Common myeloid progenitor, CD34-positive (primary cell): ENCODE measurements around the gene CCDC97.
"Not testable (repeated sequence)": the region's sequence is repeated elsewhere in the genome, so short reads cannot be mapped to it uniquely, and the experiment has no call there.

Experiments
- CTCF ChIA-PET: fragments of 350-600 bp; sonication (Branson Sonifier 250); formaldehyde crosslinking; loops from one replicate; lab custom pipeline; 2021; ENCODE audit warnings: antibody characterized with exemption; lab: Charles Lee
- POLR2A ChIA-PET: fragments of 350-600 bp; sonication (Branson Sonifier 250); formaldehyde crosslinking; loops from one replicate; lab custom pipeline; 2021; ENCODE audit warnings: antibody characterized with exemption; lab: Charles Lee
- DNase-seq, 3 donors: peaks; one replicate each; pipeline versions ENCODE4 v3.0.0 to v3.0.0-alpha.2; 2013
- H3K27ac ChIP-seq, 2 experiments: 1 replicate in 1 of 2; 2 replicates in 1 of 2; pipeline ENCODE4 v1.7.0; 2013; ENCODE audit warnings: inconsistent platforms in 2 of 2, low read length in 2 of 2, mild to moderate bottlenecking in 2 of 2, low read depth in 1 of 2, moderate library complexity in 1 of 2; ENCODE audit not compliant: severe bottlenecking in 2 of 2, insufficient read depth in 1 of 2, poor library complexity in 1 of 2
- H3K27me3 ChIP-seq, 5 experiments: replicated peaks in 2 of 5; 1 replicate in 3 of 5; 2 replicates in 2 of 5; pipeline versions ENCODE4 v1.6.1 to v1.7.0; 2013; ENCODE audit warnings: low read length in 4 of 5, mild to moderate bottlenecking in 2 of 5, moderate library complexity in 2 of 5, inconsistent platforms in 1 of 5; ENCODE audit not compliant: insufficient read depth in 5 of 5, control insufficient read depth in 4 of 5
- H3K36me3 ChIP-seq, 4 experiments: 1 replicate in 2 of 4; 2 replicates in 2 of 4; pipeline versions ENCODE4 v1.6.1 to v1.7.0; 2013; ENCODE audit warnings: low read length in 3 of 4, control low read depth in 1 of 4, mild to moderate bottlenecking in 1 of 4; ENCODE audit not compliant: control insufficient read depth in 4 of 4, insufficient read depth in 4 of 4
- H3K4me1 ChIP-seq, 4 experiments: 1 replicate in 3 of 4; 2 replicates in 1 of 4; pipeline versions ENCODE4 v1.6.1 to v1.7.1; 2013; ENCODE audit warnings: low read length in 3 of 4, mild to moderate bottlenecking in 3 of 4, control low read depth in 1 of 4, inconsistent platforms in 1 of 4, moderate library complexity in 1 of 4; ENCODE audit not compliant: control insufficient read depth in 4 of 4, insufficient read depth in 4 of 4; ENCODE audit errors: control extremely low read depth in 1 of 4
- H3K4me3 ChIP-seq, 7 experiments: 1 replicate in 4 of 7; 2 replicates in 3 of 7; pipeline versions ENCODE4 v1.5.1 to v1.7.0; 2013; ENCODE audit warnings: mild to moderate bottlenecking in 7 of 7, low read length in 6 of 7, moderate library complexity in 6 of 7, inconsistent platforms in 2 of 7, low read depth in 2 of 7, control low read depth in 1 of 7; ENCODE audit not compliant: insufficient read depth in 4 of 7, control insufficient read depth in 1 of 7; ENCODE audit errors: extremely low read depth in 1 of 7
- H3K9me3 ChIP-seq, 5 experiments: 1 replicate in 4 of 5; 2 replicates in 1 of 5; pipeline versions ENCODE4 v1.6.1 to v1.7.1; 2013; ENCODE audit warnings: low read length in 4 of 5, mild to moderate bottlenecking in 2 of 5, inconsistent platforms in 1 of 5, low read depth in 1 of 5, moderate library complexity in 1 of 5; ENCODE audit not compliant: control insufficient read depth in 4 of 5, insufficient read depth in 2 of 5; ENCODE audit errors: control extremely low read depth in 1 of 5
- WGBS: methylation state at CpG from one replicate; pipeline ENCODE4 v1.1.5; 2013; ENCODE audit not compliant: insufficient coverage; 5-methylcytosine and 5-hydroxymethylcytosine counted together

Gene CCDC97

GRCh38 chr19:41364524-41365391, 54.8 kb downstream of the CCDC97 start:
- Histone ChIP-seq H3K4me1 (peaks cover 8 to 58% (median 46%) of the 10 kb centered on the region in 4 experiments), H3K9me3 (no peaks in the 10 kb centered on the region), H3K27me3 (no peaks in the 10 kb centered on the region), H3K4me3 (peak overlapping the region; percentile 68 to 93 (median 88)), H3K27ac (peak overlapping the region; percentile 100), H3K36me3 (peaks cover 0 to 9% (median 4%) of the 10 kb centered on the region in 4 experiments)
- DNase-seq: peak in 2 of 3 donors; percentile 71 to 80
- ChIA-PET CTCF (interaction anchor here (1.0 to 5.9 kb wide), 7 partner anchors 8 to 229 kb away, joined by 3 to 56 read pairs (median 4); partner anchors contain the start of genes TGFB1 and TMEM91), POLR2A (interaction anchor here (0.8 to 2.2 kb wide), 2 partner anchors 11 to 43 kb away, joined by 6 to 31 read pairs; partner anchors contain the start of gene TGFB1)
- WGBS: 67% methylated on average over 3 of the region's 14 CpGs

- ChIA-PET CTCF (interaction anchor here (0.7 to 5.9 kb wide), 6 partner anchors 11 to 446 kb away, joined by 3 to 56 read pairs (median 4); partner anchors contain the start of genes TGFB1 and TMEM91), POLR2A (no interaction called here)
- H3K27ac ChIP-seq: peak overlapping the region in 1 of 2 experiments; percentile 88
Observed at GRCh38 chr19:41366089-41366488, 56.1 kb downstream of the CCDC97 start.

DNA sequence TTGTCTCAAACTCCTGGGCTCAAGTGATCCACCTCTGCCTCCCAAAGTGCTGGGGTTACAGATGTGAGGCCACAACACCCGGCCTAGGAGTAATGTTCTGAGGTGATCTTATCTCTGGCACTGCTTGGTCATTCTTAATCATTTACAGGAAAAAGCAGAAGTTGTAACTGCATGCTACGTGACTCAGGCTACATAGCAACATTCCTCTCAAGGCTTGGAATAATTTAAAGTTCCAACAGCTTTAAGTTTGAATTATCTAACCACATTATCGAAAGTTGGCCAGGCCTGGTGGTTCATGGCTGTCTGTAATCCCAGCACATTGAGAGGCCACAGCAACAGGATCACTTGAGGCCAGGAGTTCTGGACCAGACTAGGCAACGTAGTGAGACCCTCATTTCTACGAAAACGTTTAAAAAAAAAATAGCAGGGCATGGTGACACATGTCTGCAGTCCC, 57.9 kb downstream of the CCDC97 start:
- Histone ChIP-seq H3K4me1 (peaks cover 8 to 54% (median 46%) of the 10 kb centered on the region in 4 experiments), H3K27me3 (no peaks in the 10 kb centered on the region), H3K27ac (peak overlapping the region; percentile 61 to 88), H3K36me3 (peaks cover 0 to under 1% (median 0%) of the 10 kb centered on the region in 4 experiments), H3K9me3 (no peaks in the 10 kb centered on the region), H3K4me3 (peak overlapping the region in 3 of 7 experiments; percentile 13 to 47 (median 44))
- ChIA-PET POLR2A (interaction anchor here (0.9 to 1.6 kb wide), 2 partner anchors 14 to 16 kb away, joined by 3 to 5 read pairs; partner anchors contain the start of gene TGFB1), CTCF (interaction anchor here (0.6 to 5.9 kb wide), 5 partner anchors 10 to 39 kb away, joined by 3 to 56 read pairs (median 5); partner anchors contain the start of genes TGFB1 and TMEM91)
- 2% methylated on average over 6 of the region's 6 CpGs for WGBS
- peak; percentile 81 to 93 (median 89) for DNase-seq

More at GRCh38 chr19:41366089-41366488, 56.1 kb downstream of the CCDC97 start:
- DNase-seq: peak; percentile 34 to 63 (median 54)
- peaks cover 8 to 58% (median 46%) of the 10 kb centered on the region in 4 experiments for H3K4me1 ChIP-seq
- no peak overlapping the region for H3K4me3 ChIP-seq
- no peaks in the 10 kb centered on the region for H3K9me3 ChIP-seq
- no peaks in the 10 kb centered on the region for H3K27me3 ChIP-seq
- H3K36me3 ChIP-seq: peaks cover 0 to 2% (median under 1%) of the 10 kb centered on the region in 4 experiments
- 100% methylated on average over 1 of the region's 1 CpG for WGBS

- Histone ChIP-seq H3K36me3 (peaks cover 0 to 3% (median 0%) of the 10 kb centered on the region in 4 experiments), H3K27me3 (no peaks in the 10 kb centered on the region), H3K4me1 (peaks cover 0 to 41% (median 34%) of the 10 kb centered on the region in 4 experiments), H3K27ac (no peak overlapping the region), H3K4me3 (no peak overlapping the region), H3K9me3 (no peaks in the 10 kb centered on the region)
- CTCF ChIA-PET: interaction anchor here (5.9 kb wide), 1 partner anchor 8 kb away, joined by 38 read pairs; the partner anchor contains the start of gene TMEM91
- DNase-seq: no peak
- POLR2A ChIA-PET: no interaction called here
- no CpG with 5 or more reads among the region's 2 CpGs for WGBS
Observed at GRCh38 chr19:41369769-41370168, 59.8 kb downstream of the CCDC97 start.

GRCh38 chr19:41371119-41371518, 61.1 kb downstream of the CCDC97 start:
- CTCF ChIA-PET: interaction anchor here (0.7 to 1.6 kb wide), 3 partner anchors 11 to 293 kb away, joined by 3 to 4 read pairs (median 3); no protein-coding TSS in a partner anchor
- not testable (repeated sequence) for H3K36me3 ChIP-seq

DNA sequence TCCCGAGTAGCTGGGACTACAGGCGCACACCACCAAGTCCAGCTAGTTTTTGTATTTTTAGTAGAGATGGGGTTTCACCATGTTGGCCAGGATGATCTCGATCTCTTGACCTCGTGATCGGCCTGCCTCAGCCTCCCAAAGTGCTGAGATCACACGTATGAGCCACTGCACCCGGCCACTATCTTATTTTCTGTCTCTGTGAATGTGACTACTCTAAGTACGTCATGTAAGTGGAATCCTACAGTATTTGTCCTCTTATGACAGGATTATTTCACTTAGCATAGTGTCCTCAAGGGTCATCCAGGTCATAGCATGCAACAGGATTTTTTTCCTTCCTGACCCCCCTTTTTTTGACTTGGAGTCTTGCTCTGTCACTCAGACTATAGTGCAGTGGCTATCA, 61.6 kb downstream of the CCDC97 start:
- Histone ChIP-seq H3K9me3 (no peaks in the 10 kb centered on the region), H3K4me1 (peaks cover 3 to 40% (median 30%) of the 10 kb centered on the region in 4 experiments), H3K27ac (no peak overlapping the region), H3K4me3 (no peak overlapping the region), H3K27me3 (no peaks in the 10 kb centered on the region), H3K36me3 (peaks cover 0 to 3% (median 0%) of the 10 kb centered on the region in 4 experiments)
- CTCF ChIA-PET: interaction anchor here (0.7 to 2.1 kb wide), 5 partner anchors 8 to 293 kb away, joined by 3 to 6 read pairs (median 3); partner anchors contain the start of gene B9D2
- WGBS: 96% methylated on average over 8 of the region's 8 CpGs
- POLR2A ChIA-PET: no interaction called here
- DNase-seq: no peak

More at GRCh38 chr19:41371119-41371518, 61.1 kb downstream of the CCDC97 start:
- H3K27ac ChIP-seq, H3K9me3 ChIP-seq, H3K4me3 ChIP-seq, DNase-seq, H3K27me3 ChIP-seq, POLR2A ChIA-PET: not testable (repeated sequence)
- WGBS: 96% methylated on average over 5 of the region's 5 CpGs
- H3K4me1 ChIP-seq: peaks cover 2 to 40% (median 32%) of the 10 kb centered on the region in 4 experiments
